AG04450 (cell line): ENCODE data around the gene RHBDL1. TPM values are rescaled to one million over a fixed set of nuclear protein-coding genes. Genes with fewer than 3 reads are reported as not detected.

ENCODE experiments used
- CTCF ChIA-PET: fragments of 300-600, 350-600 bp; formaldehyde crosslinking; extraction: SDS; loops from one replicate; lab custom pipeline; 2022; ENCODE audit warnings: antibody characterized with exemption, inconsistent platforms; lab: Charles Lee
- POLR2A ChIA-PET: fragments of 350-600 bp; formaldehyde crosslinking; extraction: SDS; loops from one replicate; lab custom pipeline; 2021; ENCODE audit warnings: antibody characterized with exemption, inconsistent platforms; lab: Yijun Ruan, JAX
- DNase-seq: peaks from one replicate; pipeline ENCODE4 v3.0.0-alpha.2; 2011; ENCODE audit warnings: low read depth, low spot score
- H3K27ac ChIP-seq: one replicate; pipeline ENCODE4 v1.5.1; 2012; ENCODE audit warnings: low read depth, low read length, control low read depth
- H3K27me3 ChIP-seq: one replicate; pipeline ENCODE4 v1.6.0; 2012; ENCODE audit warnings: low read length; ENCODE audit not compliant: control insufficient read depth, insufficient read depth
- H3K4me3 ChIP-seq: 2 replicates; pipeline ENCODE4 v1.5.1; 2011; ENCODE audit warnings: mild to moderate bottlenecking, low read depth, low read length, control low read depth
- H3K9me3 ChIP-seq: 2 replicates; pipeline ENCODE4 v1.5.1; 2012; ENCODE audit warnings: low read length; ENCODE audit not compliant: control insufficient read depth, insufficient read depth
- CTCF ChIP-seq: IDR thresholded peaks from 2 replicates; pipeline ENCODE4 v1.5.1; 2011; ENCODE audit warnings: low read depth, low read length, control low read depth, inconsistent platforms
- polyA plus RNA-seq: library from polyadenylated mRNA; depleted of rRNA; stranded (reverse); fragments of >200 nt; gene quantifications from 2 replicates; pipeline ENCODE4 v1.2.3, GENCODE V29; 2011

The RHBDL1 gene
- polyA plus RNA-seq, 1 experiment = 1.5 TPM

GRCh38 chr16:628321-629061, 47.0 kb upstream of the RHBDL1 start:
- DNase-seq = no peak
- TF ChIP-seq CTCF = no peak
- no peak overlapping the region for H3K27ac ChIP-seq
- CTCF ChIA-PET = interaction anchor here (0.6 kb wide), 1 partner anchor 665 kb away, joined by 3 read pairs; no protein-coding TSS in a partner anchor
- peaks cover 14% of the 10 kb centered on the region; the same call in 1 of the 2 replicates for H3K9me3 ChIP-seq
- H3K27me3 ChIP-seq = no peaks in the 10 kb centered on the region
- H3K4me3 ChIP-seq = no peak overlapping the region
- POLR2A ChIA-PET = interaction anchor here (2.3 kb wide), 1 partner anchor 8 kb away, joined by 10 read pairs; the partner anchor contains the start of gene METTL26

DNA sequence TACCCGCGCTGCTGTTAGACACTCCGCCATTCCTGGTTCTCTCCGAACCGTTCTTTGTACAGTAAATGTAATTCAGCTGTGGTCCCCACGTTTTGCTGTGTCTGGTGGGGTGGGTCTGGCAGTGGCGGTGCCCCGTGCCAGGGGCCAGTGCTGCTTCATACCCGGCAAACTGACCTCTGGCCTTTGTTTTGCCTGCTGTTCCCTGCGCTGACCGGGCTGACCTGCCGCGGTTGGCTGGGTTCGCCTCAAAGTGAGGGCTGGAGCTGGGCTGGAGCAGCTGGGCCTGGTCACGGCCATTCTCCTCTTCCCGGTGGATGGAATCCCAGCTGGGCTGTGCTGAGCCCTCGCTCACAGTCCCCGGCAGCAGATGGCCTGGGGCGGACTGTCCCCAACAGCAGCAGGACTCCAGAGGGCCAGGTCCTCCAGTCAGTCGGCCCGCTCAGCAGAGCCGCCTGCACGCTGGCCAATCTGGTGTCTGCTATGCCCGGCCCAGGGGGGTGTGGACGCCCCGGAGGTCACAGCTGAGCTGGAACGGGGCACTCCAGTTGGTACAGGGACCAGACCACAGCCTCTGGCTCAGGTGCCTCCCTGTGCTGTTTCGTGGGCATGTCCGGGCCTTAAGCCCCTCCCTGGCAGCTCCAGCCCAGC, 46.2 kb upstream of the RHBDL1 start:
- Histone ChIP-seq H3K27me3 (no peaks in the 10 kb centered on the region), H3K9me3 (peaks cover 14% of the 10 kb centered on the region; the same call in 1 of the 2 replicates), H3K27ac (no peak overlapping the region), H3K4me3 (no peak overlapping the region)
- TF ChIP-seq CTCF = no peak
- POLR2A ChIA-PET = no interaction called here
- CTCF ChIA-PET = interaction anchor here (0.6 kb wide), 1 partner anchor 665 kb away, joined by 3 read pairs; no protein-coding TSS in a partner anchor
- no peak for DNase-seq

- POLR2A ChIA-PET = no interaction called here
- H3K27ac ChIP-seq = no peak overlapping the region
- TF ChIP-seq CTCF = no peak
- no peak for DNase-seq
- CTCF ChIA-PET = no interaction called here
- H3K27me3 ChIP-seq = no peaks in the 10 kb centered on the region
- peaks cover 14% of the 10 kb centered on the region; the same call in 1 of the 2 replicates for H3K9me3 ChIP-seq
- no peak overlapping the region for H3K4me3 ChIP-seq
Measured at GRCh38 chr16:629833-630248, 45.6 kb upstream of the RHBDL1 start.

- Histone ChIP-seq H3K27ac (no peak overlapping the region), H3K27me3 (no peaks in the 10 kb centered on the region), H3K4me3 (no peak overlapping the region), H3K9me3 (peaks cover 14% of the 10 kb centered on the region; the same call in 1 of the 2 replicates)
- no peak for DNase-seq
- POLR2A ChIA-PET = interaction anchor here (0.6 kb wide), 1 partner anchor 218 kb away, joined by 4 read pairs; no protein-coding TSS in a partner anchor
- TF ChIP-seq CTCF = no peak
- CTCF ChIA-PET = no interaction called here
Measured at GRCh38 chr16:630249-630814, 45.1 kb upstream of the RHBDL1 start.
